Measurements from ENCODE around the gene FLRT3.
A peak's percentile ranks its signal among the peaks of the same experiment; 100 is the strongest.

DNA sequence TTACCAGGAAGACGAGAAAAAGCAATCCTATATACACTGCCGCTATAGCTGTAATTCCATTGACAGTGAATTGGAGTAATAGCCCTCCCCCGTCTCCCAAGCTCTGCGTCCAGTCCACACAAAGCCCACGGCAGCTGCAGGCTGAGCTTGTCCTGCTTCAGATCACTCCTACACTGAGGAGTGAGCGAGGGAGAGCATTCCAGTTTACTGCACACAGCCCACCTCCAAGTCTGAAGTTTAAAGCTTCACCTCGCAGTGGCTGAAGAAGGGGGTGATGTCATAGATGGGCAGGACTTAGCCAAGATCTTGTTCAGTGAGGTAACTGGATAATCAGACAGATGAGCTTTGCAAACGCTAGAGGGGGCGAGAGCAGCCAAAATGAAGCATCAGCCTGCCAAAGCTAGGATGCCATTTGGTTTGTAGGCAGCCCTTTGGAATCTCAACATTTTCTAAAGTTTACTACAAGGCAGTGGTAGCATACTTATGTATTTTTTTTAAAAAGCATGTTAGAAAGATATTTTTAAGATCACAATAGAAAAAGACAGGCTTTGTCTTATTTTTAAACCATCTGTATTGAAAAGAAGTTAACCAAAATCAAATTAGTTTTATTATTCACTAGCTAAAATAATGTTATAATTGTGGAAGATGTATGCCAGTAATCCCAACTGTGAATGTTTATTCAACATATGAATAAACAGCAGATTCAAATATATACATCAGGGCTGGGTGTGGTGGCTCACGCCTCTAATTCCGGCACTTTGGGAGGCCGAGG lies at the start of gene FLRT3:
- TF ChIP-seq, protein P1, sequence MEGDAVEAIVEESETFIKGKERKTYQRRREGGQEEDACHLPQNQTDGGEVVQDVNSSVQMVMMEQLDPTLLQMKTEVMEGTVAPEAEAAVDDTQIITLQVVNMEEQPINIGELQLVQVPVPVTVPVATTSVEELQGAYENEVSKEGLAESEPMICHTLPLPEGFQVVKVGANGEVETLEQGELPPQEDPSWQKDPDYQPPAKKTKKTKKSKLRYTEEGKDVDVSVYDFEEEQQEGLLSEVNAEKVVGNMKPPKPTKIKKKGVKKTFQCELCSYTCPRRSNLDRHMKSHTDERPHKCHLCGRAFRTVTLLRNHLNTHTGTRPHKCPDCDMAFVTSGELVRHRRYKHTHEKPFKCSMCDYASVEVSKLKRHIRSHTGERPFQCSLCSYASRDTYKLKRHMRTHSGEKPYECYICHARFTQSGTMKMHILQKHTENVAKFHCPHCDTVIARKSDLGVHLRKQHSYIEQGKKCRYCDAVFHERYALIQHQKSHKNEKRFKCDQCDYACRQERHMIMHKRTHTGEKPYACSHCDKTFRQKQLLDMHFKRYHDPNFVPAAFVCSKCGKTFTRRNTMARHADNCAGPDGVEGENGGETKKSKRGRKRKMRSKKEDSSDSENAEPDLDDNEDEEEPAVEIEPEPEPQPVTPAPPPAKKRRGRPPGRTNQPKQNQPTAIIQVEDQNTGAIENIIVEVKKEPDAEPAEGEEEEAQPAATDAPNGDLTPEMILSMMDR (IDR thresholded peaks at IDR 0.05), result peak; percentile 89
- TF ChIP-seq ZFX (IDR thresholded peaks at IDR 0.05; ENCODE audit: borderline replicate concordance), result no peak

All from 22Rv1 (cell line).